HCT116 (cell line): ENCODE results near the gene C1orf141.

Source experiments
- ATF3 ChIP-seq: IDR thresholded peaks from 2 replicates; pipeline ENCODE4 v1.6.1; 2012
- CEBPB ChIP-seq: IDR thresholded peaks from 2 replicates; pipeline ENCODE4 v1.6.1; 2012; ENCODE audit warnings: low read depth
- CTCF ChIP-seq, 3 experiments: fragments of 200-600 bp in 1 of 3; sonication (generic) in 1 of 3; IDR thresholded peaks in 2 of 3; conservative IDR thresholded peaks in 1 of 3; 2 replicates each; pipeline ENCODE4 v1.5.1; 2012 to 2017; ENCODE audit warnings: low read depth in 2 of 3, low read length in 2 of 3, antibody characterized with exemption in 1 of 3, borderline replicate concordance in 1 of 3, control low read depth in 1 of 3, mild to moderate bottlenecking in 1 of 3, mixed read lengths in 1 of 3, mixed run types in 1 of 3, moderate library complexity in 1 of 3; ENCODE audit not compliant: insufficient read depth in 1 of 3
- EZH2 ChIP-seq: fragments of 200-600 bp; sonication (generic); IDR thresholded peaks from 2 replicates; pipeline ENCODE4 v1.6.1; 2017; ENCODE audit warnings: antibody characterized with exemption, mixed run types
- FOSL1 ChIP-seq: IDR thresholded peaks from 2 replicates; pipeline ENCODE4 v1.6.1; 2012; ENCODE audit warnings: low read depth
- JUND ChIP-seq: IDR thresholded peaks from 2 replicates; pipeline ENCODE4 v1.6.1; 2012
- MAX ChIP-seq: IDR thresholded peaks from 2 replicates; pipeline ENCODE4 v1.6.1; 2012
- POLR2A ChIP-seq: IDR thresholded peaks from 2 replicates; pipeline ENCODE4 v1.7.0; 2011; ENCODE audit warnings: borderline replicate concordance; ENCODE audit not compliant: insufficient read depth, insufficient read length; ENCODE audit errors: extremely low read depth
- POLR2AphosphoS5 ChIP-seq: IDR thresholded peaks from 2 replicates; pipeline ENCODE4 v1.6.1; 2011; ENCODE audit warnings: mild to moderate bottlenecking, low read depth, low read length, moderate library complexity
- REST ChIP-seq: IDR thresholded peaks from 2 replicates; pipeline ENCODE4 v1.6.1; 2012; ENCODE audit warnings: low read depth
- SP1 ChIP-seq: IDR thresholded peaks from 2 replicates; pipeline ENCODE4 v1.6.1; 2012; ENCODE audit warnings: low read depth
- TCF7L2 ChIP-seq: IDR thresholded peaks from 2 replicates; pipeline ENCODE4 v1.7.0; 2011; ENCODE audit warnings: borderline replicate concordance, inconsistent platforms; ENCODE audit not compliant: insufficient read depth, insufficient read length; ENCODE audit errors: extremely low read depth

- TF ChIP-seq ATF3 (no peak), POLR2AphosphoS5 (no peak), CTCF (IDR thresholded peaks at IDR 0.05 in 2 of 3, conservative IDR thresholded peaks at IDR 0.05 in 1 of 3; ENCODE audit: borderline replicate concordance in 1 of 3, insufficient read depth in 1 of 3, low read depth in 2 of 3, low read length in 2 of 3) (no peak), TCF7L2 (no peak), EZH2 (no peak), JUND (no peak), REST (no peak), CEBPB (no peak), POLR2A (no peak), SP1 (no peak), MAX (no peak), FOSL1 (no peak)
These were observed 29.3 kb downstream of the C1orf141 start for GRCh38 chr1:67105508-67105907.
